Left kidney (tissue), 2 donors: ENCODE results near the gene PRKAA2. TPM values are rescaled to one million over a fixed set of nuclear protein-coding genes. Genes with fewer than 3 reads are reported as not detected.

Experiments
- DNase-seq: peaks from one replicate; pipeline ENCODE4 v3.0.0-alpha.2; 2013
- polyA plus RNA-seq: library from polyadenylated mRNA; unstranded; fragments of 120-200 nt; gene quantifications from one replicate; pipeline ENCODE4 v1.2.1, GENCODE V29; 2013; ENCODE audit not compliant: insufficient read length

Gene PRKAA2
- polyA plus RNA-seq, 1 donor = 22.5 TPM

- DNase-seq = no peak
These were observed 68.0 kb downstream of the PRKAA2 start for GRCh38 chr1:56713112-56713511.

DNA sequence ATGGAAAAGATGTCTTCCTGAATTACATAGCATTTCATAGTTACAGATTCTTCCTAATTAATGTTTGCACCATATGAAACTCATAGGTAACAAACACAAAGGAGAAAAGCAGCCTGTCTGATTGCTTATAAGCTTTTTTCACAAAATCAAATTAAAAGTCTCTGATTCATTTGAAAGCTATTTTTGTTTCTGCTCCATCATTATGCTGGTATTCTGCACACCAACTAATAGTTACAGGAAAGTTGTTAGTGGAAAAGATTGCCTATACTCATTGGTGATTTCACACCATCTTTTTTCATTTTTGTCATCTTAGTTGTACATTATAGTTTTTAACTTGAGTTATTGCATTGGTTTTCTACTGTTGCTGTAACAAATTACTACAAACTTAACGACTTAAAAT, 70.0 kb downstream of the PRKAA2 start:
- DNase-seq = no peak

DNA sequence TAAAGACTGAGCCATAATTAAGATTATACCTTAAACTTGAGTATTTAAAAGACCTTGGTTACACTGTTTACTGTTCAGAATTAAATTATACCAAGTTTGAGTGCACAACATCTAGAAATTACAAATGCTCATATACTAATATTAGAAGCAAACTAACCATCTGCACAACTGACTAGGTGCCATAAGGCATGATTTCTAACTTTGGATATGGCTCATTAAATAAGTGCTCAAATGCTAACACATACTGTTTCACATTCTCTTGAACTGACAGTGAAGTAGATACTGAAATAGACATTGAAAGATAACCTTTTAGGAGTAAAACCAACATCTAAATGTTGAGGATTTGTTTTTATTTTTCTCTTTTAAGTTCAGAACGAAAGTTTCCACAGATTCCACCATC, 74.1 kb downstream of the PRKAA2 start:
- no peak for DNase-seq

- no peak for DNase-seq
These were observed 81.6 kb downstream of the PRKAA2 start for GRCh38 chr1:56726706-56727105.

DNA sequence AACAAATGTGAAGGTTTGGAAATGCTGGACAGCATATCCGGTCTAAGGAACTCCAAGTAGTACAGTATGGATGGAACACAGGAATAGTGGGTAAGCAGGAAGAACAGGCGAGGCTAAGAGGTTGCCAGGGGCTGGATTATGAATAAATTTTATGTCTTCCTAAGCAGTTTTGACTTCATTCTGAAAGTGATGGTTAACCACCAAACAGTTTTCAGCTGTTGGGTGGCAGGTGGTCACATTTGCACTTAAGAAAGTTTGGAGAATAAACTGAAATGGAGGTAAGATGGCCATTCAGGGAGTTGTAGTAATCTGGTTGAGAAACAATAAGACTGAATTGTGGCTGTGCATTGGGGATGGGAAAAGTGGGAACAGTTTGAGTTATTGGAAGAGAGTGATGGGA, 83.8 kb downstream of the PRKAA2 start:
- DNase-seq = no peak

DNA sequence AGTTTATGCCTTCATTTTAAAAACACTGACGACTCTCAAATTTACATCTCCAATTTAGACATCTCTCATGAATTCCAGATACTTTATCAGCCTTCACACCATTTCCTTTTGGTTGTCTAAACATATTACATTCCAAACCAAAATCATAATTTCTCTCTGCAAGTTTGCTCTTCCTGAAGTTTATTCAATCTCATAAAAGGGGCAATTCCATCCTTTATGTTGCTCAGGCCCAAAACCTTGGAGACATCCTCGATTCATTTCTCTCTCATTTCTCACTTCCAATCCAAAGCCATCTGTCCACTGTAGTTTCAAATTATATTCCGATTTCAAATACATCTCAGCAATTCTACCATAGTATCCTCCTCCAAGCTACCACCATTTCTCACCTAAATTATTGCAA, 100.1 kb downstream of the PRKAA2 start:
- DNase-seq = no peak

GRCh38 chr1:56754708-56755479, 109.8 kb downstream of the PRKAA2 start:
- DNase-seq = no peak

GRCh38 chr1:56755911-56756310, 110.8 kb downstream of the PRKAA2 start:
- DNase-seq = no peak

DNA sequence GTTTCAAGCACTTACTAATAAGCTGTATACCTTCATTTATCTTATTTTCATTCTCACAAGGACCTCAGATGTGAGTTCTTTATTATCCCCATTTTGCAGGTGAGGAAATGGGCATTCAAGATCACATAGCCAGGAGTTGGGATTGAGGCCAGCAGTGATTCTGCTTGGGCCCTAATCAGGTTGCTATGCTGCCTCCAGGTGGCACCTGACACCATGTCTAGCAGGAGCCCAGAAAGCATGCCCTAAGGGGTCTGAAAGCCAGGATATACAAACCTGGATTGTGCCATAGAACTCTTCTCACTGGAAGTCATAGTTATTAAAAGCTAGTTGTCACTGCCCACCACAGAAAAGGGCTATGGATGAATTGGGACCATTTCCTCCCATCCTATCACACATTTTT, 113.0 kb downstream of the PRKAA2 start:
- peak; percentile 19 for DNase-seq

GRCh38 chr1:56758794-56759193, 113.7 kb downstream of the PRKAA2 start:
- DNase-seq = no peak

Other genes starting within 250 kb of the PRKAA2 start
- gene PLPP3, start 65.8 kb upstream of the PRKAA2 start, polyA plus RNA-seq = 91.7 TPM
- gene FYB2, start 174.1 kb downstream of the PRKAA2 start, polyA plus RNA-seq = 0.90 TPM
- gene C8A, start 209.5 kb downstream of the PRKAA2 start, polyA plus RNA-seq = not detected